Measurements from ENCODE around the gene FUT3.
A peak's percentile ranks its signal among the peaks of the same experiment; 100 is the strongest.
"Not testable (repeated sequence)": the region's sequence is repeated elsewhere in the genome, so short reads cannot be mapped to it uniquely, and the experiment has no call there.

FUT3 gene

DNA sequence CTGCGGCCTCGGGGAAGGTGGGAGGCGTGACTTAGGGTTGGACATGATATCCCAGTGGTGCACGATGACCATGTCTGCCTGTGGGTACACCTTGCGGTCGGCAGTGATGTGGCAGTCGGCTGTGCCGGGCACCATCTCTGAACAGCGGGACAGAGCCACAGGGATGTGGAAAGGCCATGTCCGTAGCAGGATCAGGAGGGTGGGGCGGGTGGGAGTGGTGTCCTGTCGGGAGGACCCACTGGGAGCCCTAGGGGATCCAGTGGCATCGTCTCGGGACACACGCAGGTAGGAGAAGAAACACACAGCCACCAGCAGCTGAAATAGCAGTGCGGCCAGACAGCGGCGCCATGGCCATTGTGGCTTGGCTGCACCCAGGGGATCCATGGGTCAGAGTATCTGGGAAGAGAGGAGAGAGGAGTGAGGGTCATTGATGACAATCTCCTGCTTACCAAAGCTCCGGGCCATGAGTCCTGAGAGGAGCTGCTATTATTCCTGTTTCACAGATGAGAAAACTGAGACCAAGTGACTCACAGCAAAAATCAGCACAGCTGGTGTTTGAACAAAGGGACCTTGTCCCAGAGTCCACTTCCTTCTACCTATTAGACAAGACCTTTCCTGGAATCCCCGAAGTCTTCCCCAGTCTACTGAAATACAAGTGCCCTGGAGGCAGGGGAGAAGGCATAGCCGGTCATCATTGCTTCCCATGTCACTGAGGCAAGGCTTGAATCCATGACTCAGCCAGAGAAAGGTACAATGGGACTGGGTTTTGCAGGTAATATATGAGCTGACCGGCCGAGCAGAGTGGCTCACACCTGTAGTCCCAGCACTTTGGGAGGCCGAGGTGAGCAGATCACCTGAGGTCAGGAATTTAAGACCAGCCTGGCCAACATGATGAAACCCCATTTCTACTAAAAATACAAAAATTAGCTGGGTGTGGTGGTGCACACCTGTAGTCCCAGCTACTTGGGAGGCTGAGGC lies 6.5 kb downstream of the FUT3 start:
- no peak for DNase-seq

DNA sequence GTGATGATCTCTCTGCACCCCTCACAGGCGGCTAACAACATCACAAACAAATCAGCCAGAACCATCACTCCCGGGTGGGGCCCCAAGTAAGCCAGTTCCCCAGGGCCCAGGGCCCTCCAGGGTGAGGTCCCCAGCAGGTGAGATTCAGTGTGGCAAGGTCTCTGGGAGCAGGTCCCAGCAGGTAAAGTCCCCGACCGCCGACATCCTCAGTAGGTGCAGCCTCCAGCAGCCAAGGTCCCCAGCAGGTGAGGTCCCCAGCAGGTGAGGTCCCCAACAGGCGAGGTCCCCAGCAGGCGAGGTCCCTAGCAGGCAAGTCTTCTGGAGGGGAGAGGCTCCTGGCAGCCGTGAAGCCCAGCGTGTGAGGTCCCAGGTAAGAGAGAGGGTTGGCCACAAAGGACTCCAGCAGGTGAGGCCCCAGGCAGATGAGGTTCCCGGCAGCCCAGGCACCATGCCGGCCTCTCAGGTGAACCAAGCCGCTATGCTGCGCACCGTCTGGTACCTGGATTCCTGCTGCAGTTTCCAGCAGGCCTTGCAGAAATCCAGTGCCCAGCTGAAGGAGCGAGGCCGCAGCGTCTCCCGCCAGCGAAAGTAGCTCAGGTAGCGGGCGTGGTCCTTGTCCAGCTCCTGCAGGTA lies 7.8 kb downstream of the FUT3 start:
- no peak for DNase-seq

DNA sequence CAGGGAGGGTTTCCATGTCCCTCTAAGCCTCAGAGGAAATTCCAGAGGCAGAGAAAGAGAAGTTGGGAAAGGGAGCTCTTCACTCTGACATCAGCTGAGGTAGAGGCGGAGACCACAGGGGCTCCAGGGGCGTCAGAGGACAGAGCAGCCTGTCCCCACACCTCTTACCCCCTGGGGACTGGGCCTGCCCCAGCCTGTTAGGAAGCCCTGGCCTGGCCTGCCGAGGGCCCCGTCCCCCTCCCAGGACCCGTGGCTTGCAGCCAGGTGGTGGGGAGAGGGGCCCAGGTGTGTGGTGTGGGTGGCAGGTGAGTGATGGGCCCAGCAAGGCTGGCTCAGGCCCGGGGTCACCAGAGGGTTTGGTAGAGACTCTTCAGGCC lies 9.5 kb downstream of the FUT3 start:
- not testable (repeated sequence) for DNase-seq

DNA sequence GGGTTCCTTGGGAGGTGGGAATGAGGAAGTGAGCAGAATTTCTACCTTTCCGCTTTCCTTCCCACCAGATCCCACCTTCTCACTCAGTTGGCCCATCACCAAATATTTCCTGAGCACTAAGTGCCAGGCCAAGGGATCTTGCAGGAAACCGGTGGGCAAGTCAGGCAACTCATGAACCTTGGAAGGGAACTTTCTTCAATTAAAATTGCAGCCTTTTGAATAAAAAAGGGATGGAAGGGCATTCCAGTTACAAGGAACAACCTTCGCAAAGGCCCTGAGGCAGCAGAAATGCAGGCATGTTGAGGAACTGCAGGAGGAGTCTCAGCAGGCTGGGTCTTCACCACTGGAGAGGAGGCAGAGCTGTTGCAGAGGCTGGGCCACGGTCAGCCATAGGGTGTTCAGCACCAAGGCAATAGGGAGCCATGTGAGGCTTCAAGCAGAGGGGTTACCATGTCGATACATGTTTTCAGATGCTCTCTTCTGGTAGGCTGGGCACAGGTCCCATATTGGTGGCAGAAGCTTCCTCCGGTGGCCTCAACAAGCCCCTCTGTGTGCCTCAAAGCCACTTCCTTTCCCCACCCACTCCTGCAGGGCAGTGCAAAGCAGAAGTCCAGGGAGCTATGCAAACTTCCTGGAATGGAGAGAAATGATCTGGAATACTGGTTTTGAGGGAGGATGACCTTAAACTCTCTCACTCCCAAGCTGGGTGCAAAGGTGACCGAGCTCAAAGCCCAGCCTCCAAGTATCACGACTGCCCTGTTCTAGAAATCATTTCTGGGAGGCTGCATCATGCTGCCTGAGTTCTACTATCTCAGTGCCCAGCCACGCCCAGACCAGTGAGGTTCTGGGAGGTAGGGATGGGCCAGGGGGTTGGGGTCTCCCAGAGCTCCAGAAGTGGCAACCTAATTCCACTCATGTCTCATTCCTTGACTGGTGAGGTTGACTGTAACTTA lies 11.9 kb downstream of the FUT3 start, which contains the start of gene FUT6:
TSS of gene FUT6 (minus strand) at position 638 of the 953 bp plus-strand sequence. CDS start 7,135 bp downstream, outside the sequence.
- no peak for DNase-seq

- no peak for DNase-seq
Observed at GRCh38 chr19:5838353-5839064, 12.7 kb downstream of the FUT3 start.

DNA sequence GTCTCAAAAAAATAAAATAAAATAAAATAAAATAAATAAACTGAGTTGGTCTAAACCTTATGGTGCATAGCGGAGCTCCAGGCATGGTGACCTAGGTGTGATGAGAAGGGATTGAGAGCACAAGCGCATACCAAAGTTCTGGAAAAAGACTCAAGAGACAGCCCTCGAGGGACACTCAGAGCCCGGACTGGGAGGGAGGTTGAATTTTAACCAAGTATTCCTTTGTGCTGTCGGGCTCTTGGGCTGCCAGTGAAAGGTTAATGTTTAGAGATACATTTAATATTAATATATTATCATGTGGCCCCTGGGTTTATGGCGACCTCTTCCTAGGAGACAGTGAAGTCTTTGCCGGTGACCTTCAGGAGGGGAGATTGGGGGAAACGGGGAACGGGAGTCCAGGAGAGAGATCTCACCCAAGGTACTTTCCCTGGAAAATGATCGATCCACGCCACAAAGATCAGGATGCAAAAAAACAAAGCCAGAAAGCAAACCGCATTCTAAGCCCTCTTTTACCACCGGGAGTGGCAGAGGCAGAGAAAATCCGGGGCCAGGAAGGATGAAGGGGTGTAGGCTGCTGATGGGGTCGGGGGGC lies 13.4 kb downstream of the FUT3 start:
- no peak for DNase-seq

DNA sequence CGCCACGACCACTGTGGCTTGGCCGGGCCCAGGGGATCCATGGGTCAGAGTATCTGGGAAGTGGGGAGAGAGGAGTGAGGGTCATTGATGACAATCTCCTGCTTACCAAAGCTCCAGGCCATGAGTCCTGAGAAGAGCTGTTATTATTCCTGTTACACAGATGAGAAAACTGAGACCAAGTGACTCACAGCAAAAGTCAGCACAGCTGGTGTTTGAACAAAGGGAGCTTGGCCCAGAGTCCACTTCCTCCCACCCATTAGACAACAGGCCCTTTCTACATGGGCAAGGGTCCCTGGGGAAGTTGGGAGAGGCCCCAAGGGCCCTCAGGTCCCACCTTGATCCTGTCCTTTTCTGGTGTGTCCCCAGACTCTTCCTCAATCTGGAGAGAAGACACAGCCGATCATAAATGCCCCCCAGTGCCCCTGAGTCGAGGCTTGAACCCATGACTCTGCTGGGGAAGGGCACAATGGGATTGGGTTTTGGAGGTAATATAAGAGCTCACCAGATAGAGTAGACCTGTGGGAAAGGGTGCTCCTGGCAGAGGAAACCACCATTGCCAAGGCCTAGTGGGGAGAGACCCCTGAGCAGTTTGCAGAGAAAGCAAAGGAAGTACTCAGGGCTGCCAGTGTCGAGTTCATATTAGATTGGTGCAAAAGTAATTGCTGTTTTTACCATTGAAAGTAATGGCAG lies 18.6 kb downstream of the FUT3 start:
- DNase-seq = no peak

- no peak for DNase-seq
Observed at GRCh38 chr19:5832061-5832460, 19.2 kb downstream of the FUT3 start.

DNA sequence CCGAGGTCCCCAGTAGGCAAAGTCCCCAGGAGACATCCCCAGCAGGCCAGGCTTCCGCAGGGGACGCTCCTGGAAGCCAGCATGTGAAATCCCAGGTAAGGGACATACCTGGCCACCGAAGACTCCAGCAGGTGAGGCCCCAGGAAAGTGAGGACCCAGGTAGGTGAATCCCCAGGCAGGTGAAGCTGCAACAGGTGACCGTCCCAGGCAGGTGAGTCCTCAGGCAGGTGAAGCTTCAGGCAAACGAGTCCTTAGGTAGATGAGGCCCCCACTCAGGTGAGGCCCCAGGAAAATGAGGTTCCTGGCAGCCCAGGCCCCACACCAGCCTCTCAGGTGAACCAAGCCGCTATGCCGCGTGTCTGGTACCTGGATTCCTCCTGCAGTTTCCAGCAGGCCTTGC lies 20.1 kb downstream of the FUT3 start:
- DNase-seq = no peak

- DNase-seq = no peak
Observed at GRCh38 chr19:5829567-5830310, 21.5 kb downstream of the FUT3 start.

DNA sequence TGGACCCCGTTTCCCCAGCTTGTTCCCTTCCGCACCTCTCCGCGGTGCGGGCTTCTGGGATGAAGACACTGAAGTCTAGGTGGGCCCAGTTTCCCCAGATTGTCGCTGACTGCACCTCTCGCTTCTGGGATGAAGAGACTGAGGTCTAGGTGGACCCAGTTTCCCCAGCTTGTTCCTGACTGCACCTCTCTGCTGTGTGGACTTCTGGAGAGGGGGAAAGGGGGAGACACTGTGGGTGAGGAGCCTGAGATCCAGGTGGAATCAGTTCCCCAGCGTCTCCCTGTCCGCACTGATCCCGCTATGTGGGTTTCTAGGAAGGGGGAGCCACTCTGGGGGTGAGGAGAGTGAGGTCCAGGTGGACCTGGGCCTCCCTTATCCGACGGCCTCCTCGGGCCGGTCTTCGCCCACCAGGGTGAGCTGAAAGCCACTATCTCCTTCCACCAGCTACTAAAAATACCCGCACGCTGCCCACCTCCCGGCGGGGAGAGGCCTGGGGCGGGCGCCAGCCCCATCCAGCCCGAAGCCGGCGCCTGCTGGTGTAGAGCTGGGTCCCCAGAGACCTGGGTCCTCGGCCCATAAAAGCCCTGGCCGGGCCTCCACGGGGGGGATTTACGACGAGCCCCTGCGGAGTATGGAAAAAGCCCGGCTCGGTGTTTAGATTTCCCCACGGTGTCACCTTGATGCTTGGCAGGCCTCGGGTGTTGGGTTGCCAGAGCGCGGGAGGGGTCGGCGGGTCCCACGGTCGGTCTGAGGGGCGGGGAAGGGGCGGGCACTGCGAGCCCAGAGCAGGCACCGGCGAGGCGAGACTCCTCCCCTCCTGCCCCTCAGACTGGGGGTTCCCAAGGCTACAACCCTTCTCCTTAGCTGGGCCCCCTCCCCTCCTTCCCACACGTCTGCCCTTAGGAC lies 22.3 kb downstream of the FUT3 start:
- no peak for DNase-seq

GRCh38 chr19:5827891-5828660 lies 23.2 kb downstream of the FUT3 start:
- peak; percentile 91 for DNase-seq

DNA sequence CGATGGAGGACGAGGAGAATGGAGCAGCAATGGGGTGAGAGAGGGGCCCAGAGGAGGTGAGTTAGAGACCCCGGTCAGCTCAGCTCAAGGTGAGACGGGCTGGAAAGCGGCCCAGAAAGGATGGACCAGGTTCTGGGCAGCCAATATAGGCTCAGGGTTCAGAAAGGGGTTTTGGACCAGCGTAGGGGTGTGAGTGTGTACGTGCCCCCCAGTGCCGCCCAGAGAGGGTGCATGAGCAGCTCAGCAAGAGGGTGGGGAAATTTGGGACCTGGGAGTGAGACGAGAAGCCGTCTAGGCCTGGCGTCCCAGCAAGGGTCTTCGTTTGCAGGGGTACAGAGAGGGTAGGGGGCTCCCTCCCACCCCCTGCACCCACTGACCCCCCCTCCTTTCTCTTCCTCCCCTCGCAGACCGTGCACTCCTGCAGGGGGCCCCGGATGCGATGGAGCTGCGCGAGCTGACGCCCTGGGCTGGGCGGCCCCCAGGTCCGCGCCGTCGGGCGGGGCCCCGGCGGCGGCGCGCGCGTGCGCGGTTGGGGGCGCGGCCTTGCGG lies 23.8 kb downstream of the FUT3 start:
- DNase-seq = no peak

DNA sequence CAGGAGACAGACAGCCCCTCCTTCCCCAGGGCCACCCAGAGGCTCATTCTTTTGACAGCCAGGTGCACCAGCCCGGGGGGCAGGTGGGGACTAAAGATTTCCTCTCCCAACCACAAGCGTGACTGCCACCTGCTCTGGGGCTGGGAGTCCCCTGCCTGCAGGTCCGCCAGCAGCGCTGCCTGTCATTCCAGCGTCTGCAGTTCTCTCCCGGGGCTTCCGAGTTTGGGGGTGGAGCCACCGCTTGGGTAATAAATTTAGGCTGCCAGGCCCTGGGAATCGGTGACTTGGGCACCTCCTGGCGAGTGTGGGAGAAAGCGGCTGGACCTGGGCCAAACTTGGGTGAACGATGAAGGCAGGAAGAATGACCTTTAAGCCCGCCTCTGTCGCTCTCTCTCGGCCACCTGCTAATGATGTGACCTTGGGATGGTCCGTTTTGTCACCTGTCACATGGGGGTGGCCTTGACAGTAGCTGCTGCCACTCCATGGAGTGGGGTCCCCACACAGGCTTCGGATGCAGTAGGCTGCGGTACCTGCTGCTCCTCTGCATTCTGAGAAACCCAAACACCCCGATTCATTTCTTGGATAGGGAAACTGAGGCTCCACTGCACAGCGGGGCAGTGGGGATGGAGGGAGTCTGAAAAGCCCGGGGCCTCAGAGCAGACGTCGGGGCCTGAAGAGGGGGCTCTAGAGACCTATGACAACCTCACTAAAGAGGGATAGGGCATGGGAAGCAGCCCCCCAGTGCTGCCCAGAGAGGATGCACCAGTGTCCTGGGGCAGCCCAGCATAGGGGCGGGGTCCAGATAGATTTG lies 24.5 kb downstream of the FUT3 start:
- no peak for DNase-seq

GRCh38 chr19:5825178-5825577 lies 26.1 kb downstream of the FUT3 start:
- DNase-seq = no peak

DNA sequence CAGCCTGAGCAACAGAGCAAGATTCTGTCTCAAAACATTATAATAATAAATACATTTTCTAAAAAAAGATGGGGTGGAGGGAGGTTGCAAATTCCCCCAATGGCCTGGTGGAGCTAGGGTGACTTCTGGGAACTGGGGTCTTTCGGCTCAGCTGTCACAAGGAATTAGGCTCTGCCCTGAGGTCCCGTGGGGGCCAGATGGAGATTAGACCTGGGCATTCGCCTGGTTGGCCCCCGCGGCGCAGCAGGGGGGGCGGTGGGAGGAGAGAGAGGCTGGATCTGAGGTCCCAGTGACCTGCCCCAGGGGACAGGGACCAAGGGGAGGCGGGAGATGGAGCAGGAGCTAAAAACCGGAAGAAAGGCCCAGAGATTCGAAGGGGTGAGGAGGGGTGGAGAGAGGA lies 26.5 kb downstream of the FUT3 start:
- DNase-seq = no peak

- no peak for DNase-seq
Observed at GRCh38 chr19:5823579-5824281, 27.5 kb downstream of the FUT3 start.

All from activated T-cell treated with anti-CD3 and anti-CD28 coated beads for 4 hours (primary cell).